Thyroid gland (tissue), 4 donors: Measurements from ENCODE around the gene TENM3. TPM values are rescaled to one million over a fixed set of nuclear protein-coding genes. Genes with fewer than 3 reads are reported as not detected.

Experiments
- DNase-seq, 2 donors: peaks; one replicate each; pipeline ENCODE4 v3.0.0-alpha.2; 2019
- H3K27ac ChIP-seq, 3 donors: fragments of 200-600 bp; sonication (generic); 1 replicate in 2 of 3; 2 replicates in 1 of 3; pipeline ENCODE4 v1.5.1; 2016 to 2019; ENCODE audit warnings: mild to moderate bottlenecking in 1 of 3, moderate library complexity in 1 of 3
- H3K27me3 ChIP-seq: fragments of 200-600 bp; sonication (generic); one replicate; pipeline ENCODE4 v1.5.1; 2019
- H3K36me3 ChIP-seq, 2 donors: fragments of 200-600 bp; sonication (generic); one replicate each; pipeline ENCODE4 v1.5.1; 2016 to 2019
- H3K4me1 ChIP-seq, 2 donors: fragments of 200-600 bp; sonication (generic); one replicate each; pipeline ENCODE4 v1.5.1; 2017 to 2019
- H3K4me3 ChIP-seq, 3 donors: fragments of 200-600 bp; sonication (generic); replicated peaks in 1 of 3; 1 replicate in 2 of 3; 2 replicates in 1 of 3; pipeline ENCODE4 v1.5.1; 2016; ENCODE audit warnings: mild to moderate bottlenecking in 1 of 3
- H3K9me3 ChIP-seq: fragments of 200-600 bp; sonication (generic); one replicate; pipeline ENCODE4 v1.5.1; 2017
- POLR2A ChIP-seq, 2 donors: fragments of 450-650 bp; IDR thresholded peaks; one replicate each; pipeline ENCODE4 v1.6.1; 2017; ENCODE audit warnings: antibody characterized with exemption in 2 of 2, mild to moderate bottlenecking in 2 of 2, moderate library complexity in 1 of 2
- WGBS, 2 donors: methylation state at CpG; one replicate each; pipeline ENCODE4 v1.1.5; 2017; 5-methylcytosine and 5-hydroxymethylcytosine counted together
- intact Hi-C: fragments of 100-400 bp; cut with DNase I; formaldehyde crosslinking; loops from one replicate; pipeline ENCODE4 v1.15.1; 2023
- total RNA-seq, 4 donors: library from RNA; depleted of rRNA; stranded (reverse); fragments of >200 nt; gene quantifications; one replicate each; pipeline ENCODE4 v1.2.3, GENCODE V29; 2016
- TF ChIP-seq, protein P1 (sequence below), 6 experiments: fragments of 200-600 bp in 3 of 6; fragments of 450-650 bp in 3 of 6; sonication (generic) in 3 of 6; IDR thresholded peaks; one replicate each; pipeline ENCODE4 v1.5.1; 2016 to 2019; ENCODE audit warnings: antibody characterized with exemption in 6 of 6, mild to moderate bottlenecking in 2 of 6, inconsistent platforms in 1 of 6, moderate library complexity in 1 of 6

The TENM3 gene
- total RNA-seq, 4 donors from 2014 or later = 41.8 to 82.2 (median 68.1) TPM

DNA sequence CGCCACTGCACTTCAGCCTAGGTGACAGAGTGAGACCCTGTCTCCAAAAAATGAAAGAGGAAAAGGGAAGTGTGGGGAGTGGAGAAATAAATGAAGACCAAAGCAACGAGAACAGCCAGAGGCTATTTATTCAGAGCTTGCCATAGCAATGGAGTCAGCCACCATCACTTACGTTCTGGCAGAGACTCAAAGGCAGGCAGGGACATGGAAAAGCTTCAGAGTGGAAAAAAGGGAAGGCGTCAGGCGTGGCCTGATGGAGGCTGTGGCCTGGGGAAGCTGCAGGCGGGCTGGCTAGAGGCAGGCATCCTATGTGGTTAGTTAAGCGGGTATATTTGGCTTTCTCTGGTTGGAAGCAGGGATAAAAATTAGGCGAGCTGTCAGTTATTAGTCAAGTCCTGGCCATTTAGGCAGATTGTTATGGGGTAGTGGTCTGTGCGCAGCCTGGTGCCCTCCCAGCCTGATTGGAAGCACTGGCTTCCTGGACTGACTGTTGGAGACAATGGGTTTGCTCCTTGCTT is 600.7 kb downstream of the TENM3 start:
- DNase-seq = no peak
- TF ChIP-seq POLR2A (IDR thresholded peaks at IDR 0.05) = no peak
- TF ChIP-seq, protein P1, sequence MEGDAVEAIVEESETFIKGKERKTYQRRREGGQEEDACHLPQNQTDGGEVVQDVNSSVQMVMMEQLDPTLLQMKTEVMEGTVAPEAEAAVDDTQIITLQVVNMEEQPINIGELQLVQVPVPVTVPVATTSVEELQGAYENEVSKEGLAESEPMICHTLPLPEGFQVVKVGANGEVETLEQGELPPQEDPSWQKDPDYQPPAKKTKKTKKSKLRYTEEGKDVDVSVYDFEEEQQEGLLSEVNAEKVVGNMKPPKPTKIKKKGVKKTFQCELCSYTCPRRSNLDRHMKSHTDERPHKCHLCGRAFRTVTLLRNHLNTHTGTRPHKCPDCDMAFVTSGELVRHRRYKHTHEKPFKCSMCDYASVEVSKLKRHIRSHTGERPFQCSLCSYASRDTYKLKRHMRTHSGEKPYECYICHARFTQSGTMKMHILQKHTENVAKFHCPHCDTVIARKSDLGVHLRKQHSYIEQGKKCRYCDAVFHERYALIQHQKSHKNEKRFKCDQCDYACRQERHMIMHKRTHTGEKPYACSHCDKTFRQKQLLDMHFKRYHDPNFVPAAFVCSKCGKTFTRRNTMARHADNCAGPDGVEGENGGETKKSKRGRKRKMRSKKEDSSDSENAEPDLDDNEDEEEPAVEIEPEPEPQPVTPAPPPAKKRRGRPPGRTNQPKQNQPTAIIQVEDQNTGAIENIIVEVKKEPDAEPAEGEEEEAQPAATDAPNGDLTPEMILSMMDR (IDR thresholded peaks at IDR 0.05) = no peak
- no peak overlapping the region for H3K4me3 ChIP-seq
- no peaks in the 10 kb centered on the region for H3K9me3 ChIP-seq
- no peaks in the 10 kb centered on the region for H3K36me3 ChIP-seq
- H3K27ac ChIP-seq = no peak overlapping the region
- intact Hi-C loops = no loop called here
- WGBS, 2 donors = 85 to 86% methylated on average over 9 of the region's 9 CpGs
- no peaks in the 10 kb centered on the region for H3K27me3 ChIP-seq
- H3K4me1 ChIP-seq = peaks cover 0 to 5% of the 10 kb centered on the region in 2 donors

DNA sequence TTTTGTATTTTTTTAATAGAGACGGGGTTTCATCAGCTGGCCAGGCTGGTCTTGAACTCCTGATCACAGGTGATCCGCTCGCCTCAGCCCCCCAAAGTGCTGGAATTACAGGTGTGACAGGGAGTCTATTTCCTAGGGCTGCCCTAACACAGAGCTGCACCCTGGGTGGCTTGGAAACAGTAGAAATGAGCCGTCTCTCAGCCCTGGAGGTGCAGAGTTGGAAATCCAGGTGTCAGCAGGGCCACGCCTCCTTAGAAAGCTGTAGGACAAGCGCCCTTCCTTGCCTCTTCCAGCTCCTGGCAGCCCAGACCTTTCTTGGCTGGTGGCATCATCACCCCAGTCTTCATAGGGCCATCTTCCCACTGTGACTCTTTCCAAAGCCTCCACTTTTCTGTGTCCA is 602.4 kb downstream of the TENM3 start:
- H3K27ac ChIP-seq = no peak overlapping the region
- WGBS, 2 donors = 91 to 94% methylated on average over 6 of the region's 6 CpGs

DNA sequence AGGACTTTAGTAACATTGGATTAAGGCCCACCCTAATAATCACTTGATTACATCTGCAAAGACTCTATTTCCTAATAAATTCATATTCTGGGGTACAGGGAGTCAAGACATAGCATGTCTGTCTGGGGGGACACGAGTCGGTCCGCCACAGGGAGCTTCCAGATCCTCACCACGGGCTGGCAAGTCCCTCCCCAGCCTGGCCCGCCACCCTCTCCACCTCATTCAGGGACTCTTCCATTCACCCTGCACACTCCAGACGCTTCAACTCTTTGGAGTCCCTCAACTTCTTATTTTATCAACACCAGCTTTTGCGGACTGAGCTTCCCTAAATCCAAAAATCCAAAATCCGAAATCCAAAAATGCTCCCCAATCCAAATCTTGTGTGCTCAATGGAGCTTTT is 602.8 kb downstream of the TENM3 start:
- intact Hi-C loops = no loop called here
- Histone ChIP-seq H3K36me3 (no peaks in the 10 kb centered on the region), H3K4me3 (no peak overlapping the region), H3K27ac (no peak overlapping the region), H3K4me1 (peaks cover 0 to 5% of the 10 kb centered on the region in 2 donors), H3K27me3 (no peaks in the 10 kb centered on the region), H3K9me3 (no peaks in the 10 kb centered on the region)
- TF ChIP-seq POLR2A (IDR thresholded peaks at IDR 0.05) = no peak
- TF ChIP-seq, protein P1 (IDR thresholded peaks at IDR 0.05) = no peak
- WGBS, 2 donors = 87 to 88% methylated on average over 8 of the region's 8 CpGs
- DNase-seq = no peak

More for the DNA sequence above, 602.4 kb downstream of the TENM3 start:
- Histone ChIP-seq H3K36me3 (no peaks in the 10 kb centered on the region), H3K27me3 (no peaks in the 10 kb centered on the region), H3K4me1 (peaks cover 0 to 5% of the 10 kb centered on the region in 2 donors), H3K4me3 (no peak overlapping the region), H3K9me3 (no peaks in the 10 kb centered on the region)
- DNase-seq = no peak
- TF ChIP-seq POLR2A (IDR thresholded peaks at IDR 0.05) = no peak
- TF ChIP-seq, protein P1 (IDR thresholded peaks at IDR 0.05) = no peak
- intact Hi-C loops = no loop called here

DNA sequence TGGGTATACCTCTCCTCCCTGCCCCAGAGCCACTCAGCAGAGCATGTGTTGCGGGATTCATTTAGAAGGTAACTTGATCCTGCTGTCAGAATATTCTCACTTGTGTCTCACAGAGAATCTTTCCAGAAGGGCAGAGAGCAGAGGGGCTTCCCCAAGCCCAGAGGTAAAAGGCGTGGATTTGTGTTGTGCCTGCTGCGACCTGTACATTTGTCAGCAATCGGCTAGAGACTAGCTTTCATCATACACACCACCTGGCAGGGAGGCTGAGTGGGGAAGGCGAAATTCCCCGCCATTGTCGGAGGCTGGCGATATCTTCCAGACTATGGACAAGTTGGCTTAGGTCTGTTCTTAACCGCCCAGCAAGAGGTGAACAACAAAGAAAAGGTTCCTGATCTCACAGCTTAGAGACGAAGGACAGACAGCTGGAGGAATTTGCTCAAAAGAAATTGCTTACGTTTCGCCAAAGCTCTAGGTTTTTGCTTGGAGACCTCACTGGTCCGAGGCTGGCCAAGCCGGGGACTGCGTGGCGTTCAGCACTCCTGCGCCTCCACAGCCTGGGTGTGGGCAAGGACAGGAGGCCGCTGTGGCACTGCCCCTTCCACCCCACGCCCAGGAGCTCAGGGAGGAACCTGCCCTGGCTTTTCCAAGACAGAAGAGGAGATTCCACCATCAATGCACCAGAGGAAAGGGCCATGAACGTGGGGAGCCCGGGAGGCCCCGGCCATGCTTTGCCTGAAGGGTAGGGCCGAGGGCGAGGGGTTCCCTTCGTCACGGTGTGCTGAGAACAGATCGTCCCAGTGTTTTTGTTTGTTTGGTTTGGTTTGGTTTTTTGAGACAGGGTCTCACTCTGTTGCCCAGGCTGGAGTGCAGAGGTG is 604.6 kb downstream of the TENM3 start:
- Histone ChIP-seq H3K27ac (no peak overlapping the region), H3K36me3 (no peaks in the 10 kb centered on the region), H3K9me3 (no peaks in the 10 kb centered on the region), H3K4me3 (no peak overlapping the region), H3K27me3 (no peaks in the 10 kb centered on the region), H3K4me1 (no peaks in the 10 kb centered on the region)
- DNase-seq = no peak
- WGBS, 2 donors = 91 to 93% methylated on average over 27 of the region's 27 CpGs
- TF ChIP-seq, protein P1 (IDR thresholded peaks at IDR 0.05) = no peak
- TF ChIP-seq POLR2A (IDR thresholded peaks at IDR 0.05) = no peak
- intact Hi-C loops = no loop called here

DNA sequence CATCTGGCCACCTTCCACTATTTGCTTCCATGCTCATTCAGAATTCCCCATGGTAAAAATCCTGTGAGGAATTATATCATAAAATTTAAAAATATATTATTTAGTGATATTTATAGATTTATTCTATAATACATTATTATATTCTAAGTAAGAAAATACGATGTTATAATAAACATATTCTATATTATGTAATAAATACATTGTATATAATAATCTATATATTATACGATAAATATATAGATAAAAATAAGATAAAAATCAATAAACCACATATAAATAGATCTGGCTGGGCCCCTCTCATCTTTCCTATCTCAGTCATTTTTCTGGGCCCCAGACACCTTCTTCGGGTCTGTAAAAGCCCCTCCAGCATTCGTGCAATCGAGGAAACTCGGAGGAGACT is 605.5 kb downstream of the TENM3 start:
- no peak overlapping the region for H3K27ac ChIP-seq
- H3K27me3 ChIP-seq = no peaks in the 10 kb centered on the region
- intact Hi-C loops = no loop called here
- H3K36me3 ChIP-seq = no peaks in the 10 kb centered on the region
- TF ChIP-seq, protein P1 (IDR thresholded peaks at IDR 0.05) = no peak
- no peak for DNase-seq
- no peaks in the 10 kb centered on the region for H3K9me3 ChIP-seq
- H3K4me3 ChIP-seq = no peak overlapping the region
- WGBS, 2 donors = 93 to 96% methylated on average over 6 of the region's 6 CpGs
- H3K4me1 ChIP-seq = no peaks in the 10 kb centered on the region
